SW480 (cell line): Measurements from ENCODE around the gene ZNF561.

Experiments used
- DNase-seq: peaks from one replicate; pipeline ENCODE4 v3.0.0-alpha.2; 2016; ENCODE audit warnings: low spot score

ZNF561 gene

DNA sequence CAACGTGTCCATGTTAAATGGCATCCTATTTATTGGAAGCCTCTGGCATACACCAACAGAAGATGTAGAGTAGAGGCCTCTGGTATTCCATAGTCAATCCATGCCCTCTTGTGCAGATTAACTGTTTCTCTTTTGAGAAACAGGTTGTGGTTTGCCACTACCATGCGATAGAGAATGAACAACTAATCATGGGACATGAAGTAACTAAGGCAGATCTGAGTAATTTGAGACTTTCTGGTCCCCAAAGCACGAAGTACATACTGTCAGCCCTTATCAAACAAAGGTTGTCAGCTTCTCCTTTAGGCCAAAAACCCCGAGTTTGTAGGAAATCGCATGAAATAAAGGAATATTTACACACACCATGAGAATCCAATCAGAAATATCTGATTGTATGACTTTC, 40.3 kb downstream of the ZNF561 start:
- no peak for DNase-seq

GRCh38 chr19:9570255-9570654, 50.8 kb downstream of the ZNF561 start:
- no peak for DNase-seq

DNA sequence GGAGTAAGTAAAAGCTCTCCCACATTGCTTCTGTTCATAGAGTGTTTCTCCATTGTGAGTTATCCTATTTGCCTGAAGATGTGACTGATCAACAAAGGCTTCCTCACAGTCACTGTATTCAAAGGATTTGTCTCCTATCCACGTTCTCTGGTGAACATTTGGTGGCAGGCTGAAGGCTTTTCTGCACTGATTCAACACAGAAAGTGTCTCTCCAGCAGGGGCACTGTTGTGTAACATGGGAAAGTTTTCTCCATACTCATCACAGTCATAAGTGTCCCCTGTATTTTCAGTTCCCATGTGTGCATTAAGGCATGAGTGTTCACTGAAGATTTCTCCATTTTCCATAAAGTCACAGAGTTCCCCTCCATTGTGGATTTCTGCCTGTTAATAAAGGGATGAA, 54.3 kb downstream of the ZNF561 start:
- no peak for DNase-seq

DNA sequence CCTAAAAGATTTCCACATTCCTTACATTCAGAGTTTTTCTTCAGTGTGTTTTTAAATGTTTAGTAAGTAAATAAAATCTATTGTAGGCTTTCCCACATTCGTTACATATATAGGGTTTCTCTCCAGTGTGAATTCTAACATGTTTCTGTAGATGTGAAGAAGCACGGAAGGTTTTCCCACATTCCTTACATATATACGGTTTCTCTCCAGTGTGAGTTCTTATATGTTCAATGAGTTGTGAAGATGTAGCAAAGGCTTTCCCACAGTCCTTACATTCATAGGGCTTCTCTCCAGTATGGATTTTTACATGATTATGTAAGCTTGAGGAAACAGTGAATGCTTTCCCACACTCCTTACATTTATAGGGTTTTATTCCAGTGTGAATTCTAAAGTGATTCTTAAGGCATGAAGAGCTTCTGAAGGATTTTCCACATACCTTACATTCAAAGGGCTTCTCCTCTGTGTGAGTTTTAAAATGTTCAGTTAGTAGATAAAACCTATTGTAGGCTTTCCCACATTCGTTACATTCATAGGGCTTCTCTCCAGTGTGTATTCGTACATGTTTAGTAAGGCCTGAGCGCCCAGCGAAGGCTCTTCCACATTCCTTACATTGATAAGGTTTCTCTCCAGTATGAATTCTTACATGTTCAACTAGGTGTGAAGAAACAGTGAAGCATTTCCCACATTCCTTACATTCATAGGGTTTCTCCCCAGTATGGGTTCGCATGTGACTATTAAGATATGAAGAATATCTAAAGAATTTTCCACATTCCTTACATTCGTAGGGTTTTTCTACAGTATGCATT, 54.9 kb downstream of the ZNF561 start:
- DNase-seq: peak; percentile 28
